ENCODE data around the gene SEMA5A.

SEMA5A gene

DNA sequence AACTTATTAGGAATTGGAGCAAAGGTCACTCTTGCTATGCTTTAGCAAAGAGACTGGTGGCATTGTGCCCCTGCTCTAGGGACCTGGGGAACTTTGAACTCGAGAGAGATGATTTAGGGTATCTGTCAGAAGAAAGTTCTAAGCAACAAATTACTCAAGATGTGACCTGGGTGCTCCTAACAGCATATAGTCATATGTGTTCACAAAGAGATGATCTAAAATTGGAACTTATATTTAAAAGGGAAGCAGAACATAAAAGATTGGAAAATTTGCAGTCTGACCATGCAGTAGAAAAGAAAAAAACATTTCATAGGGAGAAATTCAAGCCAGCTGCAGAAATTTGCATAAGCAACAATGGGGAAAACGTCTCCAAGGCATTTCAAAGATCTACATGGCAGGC lies 68.3 kb downstream of the SEMA5A start:
- no peak for DNase-seq (ENCODE audit: low read depth in 2 of 2)

- no peak for DNase-seq (ENCODE audit: low read depth in 2 of 2)
These were observed 71.5 kb downstream of the SEMA5A start for GRCh38 chr5:9474219-9475002.

DNA sequence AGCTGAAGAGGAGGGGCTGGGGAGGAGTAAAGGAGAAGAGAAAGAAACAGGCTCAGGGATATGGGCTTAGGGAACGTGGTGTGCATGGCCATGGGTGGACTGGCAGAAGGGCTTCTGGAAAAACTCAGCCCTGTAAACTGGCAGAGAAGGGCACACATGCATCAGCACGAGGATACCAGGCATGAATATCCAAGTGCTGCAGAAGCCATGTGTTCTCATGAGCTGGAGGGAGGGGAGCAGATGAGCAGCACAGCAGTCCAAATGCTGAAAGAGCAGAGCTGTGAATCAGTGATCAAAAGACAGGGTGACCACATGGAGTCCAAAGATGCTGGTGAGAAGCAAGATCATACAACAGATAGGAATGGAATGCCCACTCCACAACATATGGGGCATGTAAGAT lies 72.3 kb downstream of the SEMA5A start:
- no peak for DNase-seq (ENCODE audit: low read depth in 2 of 2)

DNA sequence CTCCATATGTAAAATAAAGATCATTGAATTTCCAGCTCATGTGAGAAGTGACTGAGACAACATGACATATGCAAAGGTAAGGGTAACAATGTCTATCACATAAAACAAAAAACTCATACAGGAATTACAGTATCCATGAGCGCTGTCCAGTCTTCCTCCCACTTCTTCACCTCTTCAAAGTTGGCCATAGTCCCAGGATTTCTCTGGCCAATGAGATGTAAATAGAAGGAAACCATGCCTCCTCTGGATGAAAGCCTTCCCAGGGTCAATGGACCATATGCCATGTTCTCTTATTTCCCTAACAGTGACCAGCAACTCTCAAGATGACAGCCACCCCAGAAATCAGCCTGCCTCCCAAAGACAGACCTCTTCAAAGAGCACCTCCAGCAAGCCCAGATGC lies 75.5 kb downstream of the SEMA5A start:
- no peak for DNase-seq (ENCODE audit: low read depth in 2 of 2)

DNA sequence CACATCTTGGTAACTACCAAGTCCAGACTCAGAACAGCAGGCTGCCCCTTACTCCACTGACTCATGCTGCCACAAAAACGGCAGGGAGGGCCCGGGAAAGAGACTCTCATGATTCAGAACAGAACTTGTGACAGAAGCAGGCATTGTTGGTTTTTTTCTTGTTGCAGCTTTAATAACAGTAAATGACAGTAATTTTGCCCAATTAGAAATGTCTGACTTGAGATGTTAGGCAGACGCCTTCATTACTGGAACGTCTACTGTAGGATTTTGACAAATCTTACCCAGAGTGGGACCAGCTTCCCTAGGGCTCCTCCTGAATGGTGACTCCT lies 77.9 kb downstream of the SEMA5A start:
- no peak for DNase-seq (ENCODE audit: low read depth in 2 of 2)

DNA sequence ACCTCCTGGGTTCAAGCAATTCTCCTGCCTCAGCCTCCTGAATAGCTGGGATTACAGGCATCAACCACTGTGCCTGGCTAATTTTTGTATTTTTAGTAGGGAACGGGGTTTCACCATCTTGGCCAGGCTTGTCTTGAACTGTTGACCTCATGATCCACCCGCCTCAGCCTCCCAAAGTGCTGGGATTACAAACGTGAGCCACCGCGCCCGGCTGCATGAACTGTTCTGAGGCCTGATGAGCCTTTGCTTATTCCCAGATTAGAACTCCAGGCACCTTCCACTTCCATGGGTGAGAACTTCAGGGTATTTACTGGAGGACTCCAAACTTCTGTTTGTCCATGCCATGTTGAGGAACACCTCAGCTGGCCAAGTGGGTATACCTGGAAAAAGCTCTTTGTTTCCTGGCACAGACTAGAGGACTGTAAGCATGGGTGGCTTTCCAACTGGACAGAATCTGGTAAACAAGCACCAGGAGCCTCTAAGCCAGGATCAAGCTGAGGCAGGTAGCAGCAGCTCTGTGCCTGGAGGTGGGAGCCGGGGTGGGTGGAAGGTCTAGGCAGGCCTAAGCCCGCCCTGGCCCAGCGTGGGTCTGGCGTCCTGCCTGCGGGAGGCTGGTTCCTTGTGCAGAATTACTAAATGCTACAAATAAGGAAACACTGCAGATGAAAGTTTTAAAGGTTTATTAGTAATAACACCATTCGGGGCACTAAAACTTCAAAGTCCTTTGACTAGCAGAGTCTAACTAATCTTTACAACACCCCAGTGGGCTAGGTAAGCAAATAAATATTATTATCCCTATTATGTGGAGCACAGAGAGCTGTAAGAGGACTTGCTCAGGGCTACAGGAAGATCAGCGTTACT lies 78.4 kb downstream of the SEMA5A start:
- DNase-seq (ENCODE audit: low read depth in 2 of 2): no peak

DNA sequence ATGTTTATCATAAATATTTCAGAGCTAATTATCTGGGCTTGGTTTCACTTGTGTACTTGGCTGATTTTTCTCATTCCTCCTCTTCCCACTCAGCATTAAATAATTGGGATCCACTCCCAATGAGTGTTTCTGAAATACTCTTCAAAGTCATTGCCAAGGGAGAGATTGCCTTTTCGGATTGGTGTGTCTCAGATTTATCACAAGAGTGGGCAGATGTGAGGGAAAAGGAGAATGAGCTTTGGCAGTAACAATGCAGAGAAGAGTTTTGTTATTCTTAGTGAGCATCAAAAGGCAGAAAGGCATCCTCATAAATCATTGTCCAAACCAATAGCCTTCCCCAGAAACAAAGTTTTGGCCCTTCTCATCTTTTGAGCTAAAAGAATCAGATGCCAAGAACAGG lies 79.2 kb downstream of the SEMA5A start:
- DNase-seq (ENCODE audit: low read depth in 2 of 2): no peak

GRCh38 chr5:9464478-9464877 lies 81.4 kb downstream of the SEMA5A start:
- DNase-seq (ENCODE audit: low read depth in 2 of 2): no peak

GRCh38 chr5:9462109-9462508 lies 83.8 kb downstream of the SEMA5A start:
- no peak for DNase-seq (ENCODE audit: low read depth in 2 of 2)

GRCh38 chr5:9460885-9461645 lies 84.8 kb downstream of the SEMA5A start:
- DNase-seq (ENCODE audit: low read depth in 2 of 2): no peak

- DNase-seq (ENCODE audit: low read depth in 2 of 2): no peak
These were observed 89.3 kb downstream of the SEMA5A start for GRCh38 chr5:9456435-9457042.

DNA sequence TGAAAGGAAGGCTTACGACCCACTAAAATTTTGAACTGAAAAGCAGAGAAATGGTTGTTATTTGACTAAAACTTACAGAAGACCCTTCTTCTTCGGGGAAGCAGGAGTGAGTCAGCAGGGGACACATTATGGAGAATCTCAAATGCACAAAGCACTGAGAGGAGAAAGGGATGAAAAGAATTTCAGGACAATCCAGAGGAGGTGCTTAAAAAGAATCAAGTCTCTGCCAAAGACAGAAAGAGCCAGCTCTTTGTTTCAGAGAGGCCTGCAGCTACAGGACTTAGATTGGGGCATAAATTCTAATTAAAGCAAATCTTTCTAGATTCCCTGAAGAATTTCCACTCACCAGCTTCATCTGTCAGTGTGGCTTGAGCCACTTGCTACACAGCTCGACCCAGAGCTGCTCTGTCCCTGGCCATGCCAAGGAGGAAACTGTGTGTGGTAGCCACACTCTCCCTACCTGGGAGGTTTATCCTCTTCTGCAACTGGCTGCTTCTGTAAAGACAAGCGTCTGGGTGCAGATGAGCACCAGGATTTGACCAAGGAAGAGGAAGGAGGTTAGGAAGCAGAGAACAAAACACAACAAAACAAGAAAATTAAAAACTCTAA lies 89.9 kb downstream of the SEMA5A start:
- no peak for DNase-seq (ENCODE audit: low read depth in 2 of 2)

DNA sequence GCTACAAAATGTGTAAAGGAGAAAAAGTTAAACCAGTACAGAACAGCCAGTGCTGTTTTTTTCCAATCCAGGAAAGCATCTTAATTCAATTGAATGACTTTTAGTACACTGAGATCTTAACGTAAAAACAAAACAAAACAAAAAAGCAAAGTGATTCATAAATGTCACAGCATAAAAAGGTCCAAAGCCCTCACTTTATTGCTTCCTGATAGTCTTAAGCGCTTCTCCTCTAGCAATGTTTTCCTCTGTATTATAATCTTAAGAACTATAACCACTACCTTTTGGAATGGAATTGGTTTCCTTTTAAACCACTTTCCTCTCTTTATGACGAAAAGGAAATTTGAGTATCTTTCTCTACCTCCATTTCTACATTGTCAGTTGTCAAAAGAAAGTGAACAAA lies 91.4 kb downstream of the SEMA5A start:
- no peak for DNase-seq (ENCODE audit: low read depth in 2 of 2)

- DNase-seq (ENCODE audit: low read depth in 2 of 2): no peak
These were observed 91.8 kb downstream of the SEMA5A start for GRCh38 chr5:9454012-9454481.

- no peak for DNase-seq (ENCODE audit: low read depth in 2 of 2)
These were observed 92.3 kb downstream of the SEMA5A start for GRCh38 chr5:9453480-9454011.

GRCh38 chr5:9452181-9452580 lies 93.7 kb downstream of the SEMA5A start:
- DNase-seq (ENCODE audit: low read depth in 2 of 2): no peak

DNA sequence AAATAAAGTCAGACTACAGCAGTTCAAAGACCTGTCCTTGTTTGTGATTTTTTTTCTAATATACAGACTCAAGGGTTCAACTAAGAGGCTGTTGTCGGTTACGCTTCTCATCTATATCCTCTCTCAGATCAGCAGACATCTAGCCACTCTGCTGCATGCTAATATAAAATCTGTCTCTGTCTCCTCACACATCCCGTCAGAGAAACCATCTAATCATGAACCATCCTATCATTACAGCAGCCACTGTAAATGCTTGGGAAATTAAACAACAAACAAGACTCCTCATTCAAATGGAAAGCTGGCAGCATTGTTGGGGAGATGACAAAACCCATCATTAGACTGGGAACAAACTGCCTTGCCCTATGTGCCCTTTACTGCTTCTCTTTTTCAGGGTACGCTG lies 94.8 kb downstream of the SEMA5A start:
- no peak for DNase-seq (ENCODE audit: low read depth in 2 of 2)

GRCh38 chr5:9447691-9448090 lies 98.2 kb downstream of the SEMA5A start:
- DNase-seq (ENCODE audit: low read depth in 2 of 2): no peak

DNA sequence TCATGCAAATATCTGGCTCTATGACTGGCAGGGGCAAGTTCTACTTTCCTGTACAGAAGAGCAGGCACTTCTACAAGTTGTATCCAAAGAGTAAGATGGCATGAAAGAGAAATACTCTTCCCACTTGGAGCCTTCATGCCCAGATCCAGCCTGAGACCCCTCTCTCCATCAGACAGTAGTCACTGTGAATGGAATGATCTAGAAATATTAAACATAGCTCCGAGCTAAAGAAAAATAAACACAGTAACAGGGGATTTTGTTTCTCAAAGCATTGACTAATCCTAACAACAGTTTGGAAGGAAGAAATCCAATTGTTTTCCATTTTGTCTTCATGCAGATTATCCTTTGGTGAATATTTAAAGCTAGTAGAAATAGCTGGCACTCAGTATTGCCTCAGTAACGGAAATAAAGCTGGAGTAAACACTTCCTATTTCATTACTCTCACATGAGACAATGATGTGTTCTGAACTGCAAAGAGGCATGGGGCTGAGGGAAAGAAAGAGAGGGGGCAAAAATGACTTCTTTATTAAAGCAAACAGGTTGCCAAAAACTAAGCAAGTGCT lies 100.0 kb downstream of the SEMA5A start:
- DNase-seq (ENCODE audit: low read depth in 2 of 2): no peak

DNA sequence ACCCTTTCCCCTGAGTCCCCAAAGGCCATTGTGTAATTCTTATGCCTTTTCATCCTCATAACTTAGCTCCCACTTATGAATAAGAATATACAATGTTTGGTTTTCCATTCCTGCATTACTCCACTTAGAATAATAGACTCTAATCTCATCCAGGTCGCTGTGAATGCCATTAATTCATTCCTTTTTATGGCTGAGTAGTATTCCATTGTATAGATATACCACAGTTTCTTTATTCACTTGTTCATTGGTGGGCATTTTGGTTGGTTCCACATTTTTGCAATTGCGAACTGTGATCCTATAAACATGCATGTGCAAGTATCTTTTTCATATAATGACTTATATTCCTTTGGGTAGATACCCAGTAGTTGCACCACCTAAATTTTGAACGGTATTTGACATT lies 101.5 kb downstream of the SEMA5A start:
- DNase-seq (ENCODE audit: low read depth in 2 of 2): no peak

DNA sequence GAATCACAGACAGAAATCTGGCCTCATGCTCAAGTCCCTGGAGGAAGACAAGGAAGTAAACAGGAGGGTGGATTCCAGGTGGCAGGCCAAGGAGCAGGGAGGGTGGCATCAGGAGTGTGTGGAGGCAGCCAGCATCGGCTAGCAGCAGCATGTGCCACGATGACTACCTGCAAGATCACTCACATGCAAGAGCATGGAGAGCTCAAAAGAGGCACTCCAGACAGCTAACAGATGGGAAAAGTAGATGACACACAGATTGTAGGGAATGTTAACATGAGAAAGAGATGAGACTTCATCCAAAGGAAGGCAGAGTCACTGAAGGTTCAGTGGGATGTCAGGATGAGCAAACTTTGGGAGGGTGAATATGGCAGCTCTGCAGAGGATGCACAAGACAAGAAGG lies 104.3 kb downstream of the SEMA5A start:
- no peak for DNase-seq (ENCODE audit: low read depth in 2 of 2)

All from activated CD4-positive, alpha-beta T cell treated with anti-CD3 and anti-CD28 coated beads for 24 hours (primary cell).